Kidney (tissue), 14 donors: ENCODE measurements around the gene ISL2. TPM values are rescaled to one million over a fixed set of nuclear protein-coding genes. Genes with fewer than 3 reads are reported as not detected.

ENCODE experiments used
- DNase-seq, 5 donors: peaks; one replicate each; pipeline ENCODE4 v3.0.0-alpha.2; 2013 to 2020
- FAIRE-seq: peaks from 2 replicates; lab custom pipeline; 2012; peaks lifted over from hg19 to GRCh38; lab: Jason Lieb, UNC
- H3K27ac ChIP-seq, 2 donors: one replicate each; pipeline ENCODE4 v1.7.0; 2013; ENCODE audit warnings: low read depth in 2 of 2, low read length in 2 of 2, inconsistent platforms in 1 of 2
- H3K27me3 ChIP-seq: one replicate; pipeline ENCODE4 v1.7.1; 2013; ENCODE audit warnings: low read length, inconsistent platforms; ENCODE audit not compliant: control insufficient read depth, insufficient read depth
- H3K36me3 ChIP-seq, 3 donors: one replicate each; pipeline versions ENCODE4 v1.7.0 to v1.7.1; 2013; ENCODE audit warnings: low read length in 3 of 3, control low read depth in 1 of 3, inconsistent platforms in 1 of 3; ENCODE audit not compliant: insufficient read depth in 3 of 3, control insufficient read depth in 2 of 3
- H3K4me1 ChIP-seq, 3 donors: one replicate each; pipeline versions ENCODE4 v1.7.0 to v1.7.1; 2013; ENCODE audit warnings: low read length in 3 of 3, inconsistent platforms in 1 of 3, low read depth in 1 of 3; ENCODE audit not compliant: control insufficient read depth in 2 of 3, insufficient read depth in 2 of 3
- H3K4me3 ChIP-seq, 3 donors: one replicate each; pipeline versions ENCODE4 v1.7.0 to v1.8.1; 2013; ENCODE audit warnings: low read length in 3 of 3, control low read depth in 1 of 3, inconsistent platforms in 1 of 3
- H3K9ac ChIP-seq, 3 donors: one replicate each; pipeline versions ENCODE4 v1.7.0 to v1.7.1; 2013; ENCODE audit warnings: low read length in 3 of 3, control low read depth in 1 of 3, inconsistent platforms in 1 of 3
- H3K9me3 ChIP-seq, 3 donors: one replicate each; pipeline versions ENCODE4 v1.7.0 to v1.7.1; 2013; ENCODE audit warnings: low read length in 3 of 3, control low read depth in 1 of 3, inconsistent platforms in 1 of 3; ENCODE audit not compliant: control insufficient read depth in 2 of 3, insufficient read depth in 1 of 3
- CTCF ChIP-seq: IDR thresholded peaks from 3 replicates; pipeline ENCODE4 v1.5.1; 2012; ENCODE audit warnings: mild to moderate bottlenecking, moderate library complexity, borderline replicate concordance; ENCODE audit not compliant: insufficient read depth; ENCODE audit errors: extremely low read depth
- intact Hi-C: fragments of 100-400 bp; cut with DNase I; formaldehyde crosslinking; loops from one replicate; pipeline ENCODE4 v1.11.1; 2022
- polyA plus RNA-seq: library from polyadenylated mRNA; stranded (reverse); fragments of 350-450 nt; fragmentation: Illumina TruSeq; extraction: RNeasy Lipid Tissue Mini Kit (QIAGEN cat#74804); gene quantifications from one replicate; pipeline ENCODE4 v1.2.3, GENCODE V29; 2014; ENCODE audit warnings: low read depth, low replicate concordance; ENCODE audit not compliant: insufficient read depth
- total RNA-seq: library from RNA; stranded (reverse); fragmentation: NEBNext Ultra II Directional; extraction: Animal tissue kit (Norgen Biotek cat#: 25700); gene quantifications from one replicate; pipeline ENCODE4 v1.2.1, GENCODE V29; 2021
- donor health status: control.
- donor health status: control.
- donor health status: control.
- donor health status: control.
- donor health status: control.
- donor health status: DM: yes; HTN: yes; CAD: no.
- donor health status: Normal renal cell carcinoma (clear cell type).

The ISL2 gene
- total and polyA plus RNA-seq, 2 donors from 2014 or later: 0.44 TPM; not detected in 1

GRCh38 chr15:76333309-76333708 lies 3.3 kb upstream of the ISL2 start:
- Histone ChIP-seq H3K9me3 (no peaks in the 10 kb centered on the region), H3K27me3 (peaks cover 33% of the 10 kb centered on the region), H3K36me3 (no peaks in the 10 kb centered on the region), H3K27ac (no peak overlapping the region), H3K4me1 (peaks cover 0 to 10% (median 0%) of the 10 kb centered on the region in 3 donors), H3K9ac (no peak overlapping the region), H3K4me3 (no peak overlapping the region)
- DNase-seq (no peak), FAIRE-seq (no peak)
- no peak for TF ChIP-seq CTCF
- intact Hi-C loops: loop anchor here (10.0 kb wide), 1 partner anchor 139 kb away; no protein-coding TSS in a partner anchor

- no peak for FAIRE-seq
Observed at GRCh38 chr15:76333720-76334437, 2.7 kb upstream of the ISL2 start.

GRCh38 chr15:76334438-76335306 lies 1.9 kb upstream of the ISL2 start:
- H3K9ac ChIP-seq: no peak overlapping the region
- peaks cover 0 to 12% (median 0%) of the 10 kb centered on the region in 3 donors for H3K4me1 ChIP-seq
- FAIRE-seq (no peak), DNase-seq (no peak)
- no peaks in the 10 kb centered on the region for H3K36me3 ChIP-seq
- no peak overlapping the region for H3K4me3 ChIP-seq
- no peak for TF ChIP-seq CTCF
- intact Hi-C loops: loop anchor here (10.0 kb wide), 1 partner anchor 140 kb away; no protein-coding TSS in a partner anchor
- H3K9me3 ChIP-seq: no peaks in the 10 kb centered on the region
- peaks cover 47% of the 10 kb centered on the region for H3K27me3 ChIP-seq
- H3K27ac ChIP-seq: no peak overlapping the region

More at GRCh38 chr15:76333720-76334437, 2.7 kb upstream of the ISL2 start:
- Histone ChIP-seq H3K4me3 (no peak overlapping the region), H3K9me3 (no peaks in the 10 kb centered on the region), H3K36me3 (no peaks in the 10 kb centered on the region), H3K27me3 (peaks cover 39% of the 10 kb centered on the region), H3K27ac (no peak overlapping the region), H3K4me1 (peaks cover 0 to 12% (median 0%) of the 10 kb centered on the region in 3 donors), H3K9ac (no peak overlapping the region)
- no peak for TF ChIP-seq CTCF
- intact Hi-C loops: loop anchor here (10.0 kb wide), 1 partner anchor 139 kb away; no protein-coding TSS in a partner anchor
- DNase-seq: peak in 1 of 5 donors; percentile 48
